ENCODE data around the gene CEACAM5.
"Not testable (repeated sequence)": the region's sequence is repeated elsewhere in the genome, so short reads cannot be mapped to it uniquely, and the experiment has no call there.

The CEACAM5 gene

DNA sequence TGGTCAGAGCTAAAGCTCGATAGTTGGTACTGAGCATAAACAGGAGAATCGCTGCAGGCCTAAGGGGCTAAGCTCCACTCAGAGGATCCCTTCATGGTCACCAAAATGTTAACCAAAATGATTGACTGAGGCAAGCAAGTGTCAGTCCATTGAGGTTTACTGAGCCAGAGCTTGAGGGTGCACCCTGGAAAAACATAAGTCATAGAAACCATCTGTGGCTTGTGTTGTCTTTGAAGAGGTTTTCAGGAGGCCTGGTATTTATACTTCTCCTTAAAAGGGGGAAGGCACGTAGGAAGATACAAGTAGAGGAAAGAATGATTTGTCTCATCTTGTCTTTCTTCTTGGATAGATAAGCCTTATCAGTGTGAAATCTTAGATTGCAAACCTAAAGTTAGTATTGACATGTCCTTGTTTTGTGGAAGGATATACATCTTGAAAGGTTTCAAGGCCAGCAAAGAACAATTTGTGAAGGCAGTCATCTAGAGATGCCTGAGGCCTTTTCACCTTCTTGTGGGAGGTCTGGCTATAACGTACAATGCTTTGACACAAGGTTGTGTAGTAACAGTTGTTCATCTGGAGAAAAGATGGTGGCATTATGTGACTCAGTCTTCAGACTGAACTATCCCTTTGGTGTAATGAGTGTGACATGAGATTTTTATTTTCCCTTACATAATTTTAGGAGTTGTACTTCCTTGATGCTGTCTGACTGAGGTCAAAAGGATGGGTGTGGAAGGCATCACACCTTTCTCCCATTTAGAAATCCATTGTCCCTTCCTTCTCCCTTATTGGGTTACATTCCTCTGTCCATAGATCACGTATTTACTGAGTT is 32.2 kb downstream of the CEACAM5 start:
- no peak for DNase-seq

DNA sequence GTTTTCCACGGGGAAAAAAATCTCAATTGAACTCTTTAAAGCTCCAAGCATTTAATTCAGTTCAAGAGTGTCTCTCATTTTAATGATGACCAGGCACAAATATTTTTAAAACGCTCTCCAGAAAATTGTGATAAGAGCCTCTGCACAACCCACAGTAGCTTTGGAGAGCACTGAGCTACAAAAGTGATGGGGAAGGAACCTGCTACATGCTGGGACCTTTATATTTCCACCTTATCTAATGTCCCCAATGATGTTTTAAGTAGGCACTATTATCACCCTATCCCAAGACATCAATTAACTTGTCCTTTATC is 32.8 kb downstream of the CEACAM5 start:
- DNase-seq: no peak

DNA sequence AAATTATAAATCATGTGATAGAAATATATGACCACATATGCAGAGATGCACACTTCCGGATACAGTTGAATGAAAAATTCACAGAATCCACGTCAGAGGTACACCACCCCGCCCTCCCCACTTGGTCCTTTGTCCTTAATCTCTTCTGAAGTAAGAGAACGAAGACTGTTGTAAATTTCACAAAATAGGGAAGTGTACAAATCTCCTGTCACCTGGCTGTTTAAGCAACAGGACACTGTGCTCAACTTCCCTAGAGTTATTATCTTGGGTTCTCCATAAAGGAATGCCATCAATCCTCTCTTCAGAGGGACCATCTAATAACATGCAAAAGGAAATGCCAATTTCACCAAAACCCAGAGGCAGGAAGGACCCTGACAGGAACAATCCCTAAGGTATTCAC is 36.4 kb downstream of the CEACAM5 start:
- DNase-seq: no peak

DNA sequence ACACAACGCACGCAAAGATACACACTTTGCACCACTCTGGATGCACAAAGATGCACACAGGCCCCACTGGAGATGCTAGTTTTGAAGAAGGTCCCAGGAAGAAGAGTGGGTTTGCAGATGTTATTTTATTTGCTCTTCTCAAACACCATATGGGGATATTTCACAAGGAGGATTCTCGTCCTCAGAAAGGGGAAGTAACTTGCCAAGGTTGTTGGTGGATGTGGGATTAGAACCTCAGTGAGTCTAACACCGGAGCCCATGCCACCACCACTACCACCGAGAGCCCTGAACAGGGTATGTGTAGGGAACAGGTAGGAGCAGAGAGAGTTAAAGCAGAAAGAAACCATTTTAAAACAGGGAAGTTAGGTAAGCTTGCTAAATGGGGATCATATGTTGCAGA is 37.3 kb downstream of the CEACAM5 start:
- DNase-seq: no peak

DNA sequence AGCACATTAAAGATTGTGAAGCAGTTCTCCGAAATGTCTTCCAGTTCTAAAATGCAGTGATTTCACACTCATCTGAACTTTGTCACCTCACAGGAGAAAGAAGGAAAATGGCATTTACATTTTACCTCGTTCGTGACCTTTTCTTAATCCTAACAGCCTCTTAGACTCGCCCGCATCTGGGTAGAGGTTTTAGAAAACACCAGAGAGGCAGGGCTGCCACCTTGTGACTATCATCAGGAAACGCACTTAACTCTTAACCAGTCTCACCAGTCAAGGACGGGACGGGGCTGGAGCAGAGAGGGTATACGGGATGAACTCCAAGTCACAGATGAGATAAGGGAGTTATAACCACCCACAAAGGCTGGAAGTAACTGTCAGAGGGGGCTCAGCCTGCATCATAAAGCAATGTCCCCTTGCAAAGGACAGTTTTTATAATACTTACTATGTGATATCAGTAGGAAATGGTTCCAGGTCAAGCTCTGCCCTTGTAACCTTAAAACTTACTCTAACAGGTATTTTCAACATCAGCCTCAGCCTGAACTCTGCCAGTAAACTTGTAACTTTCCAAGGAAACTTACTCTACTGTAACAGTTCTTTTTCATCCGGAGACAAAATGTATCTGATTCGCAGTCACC is 38.3 kb downstream of the CEACAM5 start:
- DNase-seq: peak; percentile 77

DNA sequence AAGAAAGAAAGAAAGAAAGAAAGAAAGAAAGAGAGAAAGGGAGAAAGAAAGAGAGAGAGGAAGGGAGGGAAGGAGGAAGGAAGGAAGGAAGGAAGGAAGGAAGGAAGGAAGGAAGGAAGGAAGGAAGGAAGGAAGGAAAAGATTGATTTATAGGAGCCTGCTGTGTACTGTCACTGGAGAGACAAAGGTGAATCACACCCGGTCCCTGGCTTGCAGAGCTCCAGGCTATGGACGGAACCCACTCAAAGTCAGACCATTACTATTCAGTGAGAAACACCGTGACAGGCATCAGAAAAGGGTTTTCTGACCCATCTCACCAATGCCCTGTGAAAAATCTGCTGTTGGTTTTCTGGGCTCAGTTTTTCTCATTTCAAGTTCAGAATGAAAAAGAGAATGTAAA is 39.6 kb downstream of the CEACAM5 start:
- DNase-seq: no peak

DNA sequence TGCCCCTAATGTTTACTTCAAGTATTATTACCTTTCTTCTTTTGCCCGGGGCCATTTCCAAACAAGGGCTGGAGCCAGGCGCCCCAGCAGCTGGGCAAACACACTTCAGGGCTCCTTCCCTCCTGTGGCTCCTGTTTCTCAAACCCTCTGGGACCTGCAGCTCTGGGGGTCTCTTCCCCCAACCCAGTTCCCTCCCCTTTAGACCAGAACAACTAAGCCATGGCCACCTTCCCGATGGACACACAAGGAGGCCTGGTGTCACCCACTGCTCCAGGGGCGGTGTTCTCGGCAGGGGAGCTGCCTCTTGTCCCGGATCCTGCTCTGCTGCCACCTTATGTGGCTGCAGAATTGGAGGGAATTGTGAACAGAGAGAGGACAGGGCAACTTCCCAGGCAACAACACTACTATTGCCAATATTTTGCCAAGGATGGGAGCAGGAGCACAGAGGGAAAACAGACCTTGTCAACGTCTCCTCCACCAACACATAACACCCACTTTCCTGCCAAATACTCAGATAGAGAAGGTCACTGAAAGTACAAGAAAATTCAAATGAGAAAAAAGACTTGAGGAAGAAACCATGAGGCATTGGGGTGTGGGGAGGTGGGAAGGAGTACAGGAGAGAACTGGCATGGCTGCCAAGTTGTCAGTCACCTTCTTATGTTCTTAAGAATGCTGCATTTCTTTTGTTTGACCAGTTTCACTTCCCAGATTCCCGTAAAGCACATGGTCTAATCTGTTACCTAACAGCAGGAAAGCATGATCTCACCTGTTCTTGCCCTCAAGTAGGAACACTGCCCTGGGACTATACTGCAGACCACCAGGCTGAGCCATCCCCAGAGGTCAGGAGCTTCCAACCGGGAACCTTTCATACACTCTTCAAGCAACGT is 42.1 kb downstream of the CEACAM5 start:
- DNase-seq: peak; percentile 31

DNA sequence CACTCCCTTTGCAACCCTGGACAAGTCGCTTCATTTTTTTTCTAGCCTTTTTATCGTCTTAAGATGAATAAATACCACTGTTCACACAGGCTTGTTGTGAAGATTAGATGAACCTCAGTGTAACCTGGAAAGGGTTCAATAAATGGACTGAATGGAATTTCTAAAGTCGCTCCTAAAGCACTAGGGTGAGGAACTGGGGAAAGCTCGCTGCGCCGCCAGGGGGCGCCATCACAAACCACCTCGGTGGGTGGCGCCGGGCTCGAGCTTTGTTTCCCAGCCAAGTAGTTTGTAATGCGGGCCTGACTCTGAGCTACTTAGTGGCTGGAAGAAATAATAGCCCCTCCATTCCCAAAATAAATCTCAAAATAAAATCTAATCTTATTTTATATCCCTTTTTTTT is 44.7 kb downstream of the CEACAM5 start:
- peak; percentile 54 for DNase-seq

DNA sequence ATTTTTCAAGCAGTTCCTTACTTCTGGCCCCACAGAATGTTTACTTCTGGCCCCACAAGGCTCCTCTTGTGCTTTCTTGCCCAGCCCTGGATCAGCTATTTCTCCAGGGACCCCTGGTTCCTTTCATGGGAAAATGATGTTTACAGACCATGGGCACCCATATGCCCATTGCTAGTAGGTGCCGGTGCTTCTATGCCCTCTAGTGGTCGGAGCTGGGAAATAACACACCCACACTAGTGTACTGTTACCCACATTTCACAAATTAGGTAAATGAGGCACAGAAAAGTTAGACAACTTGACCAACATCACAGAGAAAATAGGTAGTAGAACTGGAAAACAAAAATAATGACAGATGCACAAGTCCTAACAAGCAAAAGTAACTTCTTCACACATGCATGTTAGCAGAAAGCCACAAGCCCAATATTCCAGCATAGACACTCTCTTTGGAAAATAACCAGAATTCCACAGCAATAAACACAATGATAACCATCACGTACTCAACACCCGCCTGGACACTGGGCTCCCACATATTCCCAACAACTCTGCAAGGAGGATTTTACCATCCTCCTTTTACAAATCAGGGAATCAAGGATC is 45.6 kb downstream of the CEACAM5 start:
- peak; percentile 45 for DNase-seq

DNA sequence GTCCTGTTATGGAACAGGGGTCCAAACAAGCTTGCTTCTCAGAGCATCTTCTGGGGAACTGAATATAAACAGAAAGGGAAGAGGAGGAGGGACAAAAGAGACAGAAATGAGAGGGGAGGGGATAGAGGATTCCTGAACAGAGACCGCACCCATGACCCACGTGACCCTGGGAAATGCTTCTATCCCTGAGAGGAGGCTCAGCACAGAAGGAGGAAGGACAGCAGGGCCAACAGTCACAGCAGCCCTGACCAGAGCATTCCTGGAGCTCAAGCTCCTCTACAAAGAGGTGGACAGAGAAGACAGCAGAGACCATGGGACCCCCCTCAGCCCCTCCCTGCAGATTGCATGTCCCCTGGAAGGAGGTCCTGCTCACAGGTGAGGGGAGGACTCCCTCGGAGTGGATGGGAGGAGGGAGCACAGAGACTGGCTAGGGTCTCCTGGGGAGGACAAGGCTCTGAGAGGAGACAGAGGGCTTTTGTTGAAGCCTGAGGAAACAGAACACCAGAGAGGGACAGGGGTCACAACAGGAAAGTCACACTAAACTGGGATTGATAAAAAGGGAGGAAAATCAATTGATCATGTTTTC is 47.0 kb downstream of the CEACAM5 start, which contains the start of gene CEACAM6:
Gene CEACAM6 (plus strand): TSS at position 203 of the 586 bp plus-strand sequence. CDS start 109 bp downstream, at position 312.
- no peak for DNase-seq

DNA sequence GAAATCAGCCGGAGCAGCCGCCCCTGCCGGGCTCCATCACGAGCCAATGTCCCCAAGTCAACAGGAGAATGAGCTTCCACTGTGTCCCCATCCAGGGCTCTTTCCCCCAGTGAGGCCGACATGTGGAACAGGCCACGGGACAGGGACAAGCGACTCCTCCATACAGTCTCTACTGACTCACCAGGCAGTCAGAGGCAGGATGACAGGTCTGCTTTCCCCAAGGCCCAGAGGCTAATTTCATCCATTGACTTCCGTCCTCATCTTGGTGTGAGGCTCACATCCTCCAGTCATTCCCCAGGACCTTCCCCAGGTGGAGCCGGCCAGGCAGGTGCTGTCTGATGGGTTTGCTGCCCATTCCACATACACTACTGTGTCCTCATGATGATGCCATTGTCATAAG is 50.4 kb downstream of the CEACAM5 start:
- no peak for DNase-seq

DNA sequence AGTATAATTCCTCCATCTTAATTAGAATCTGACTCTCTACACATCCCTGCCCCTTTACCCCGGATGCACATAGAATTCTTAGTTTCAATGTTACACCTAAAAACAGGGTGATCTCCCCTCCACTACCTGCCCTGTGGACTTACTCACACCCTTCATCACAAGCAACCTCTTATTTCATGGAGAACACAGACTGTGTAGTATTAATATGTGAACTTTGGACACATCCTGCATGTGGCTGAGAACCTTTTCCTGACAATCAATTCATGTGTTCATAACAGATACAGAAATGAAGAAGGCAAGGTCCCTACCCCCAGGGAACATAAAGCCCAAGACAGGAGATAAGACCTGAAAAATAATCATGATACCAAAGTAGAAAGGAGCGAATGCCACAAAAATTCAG is 58.7 kb downstream of the CEACAM5 start:
- DNase-seq: no peak

DNA sequence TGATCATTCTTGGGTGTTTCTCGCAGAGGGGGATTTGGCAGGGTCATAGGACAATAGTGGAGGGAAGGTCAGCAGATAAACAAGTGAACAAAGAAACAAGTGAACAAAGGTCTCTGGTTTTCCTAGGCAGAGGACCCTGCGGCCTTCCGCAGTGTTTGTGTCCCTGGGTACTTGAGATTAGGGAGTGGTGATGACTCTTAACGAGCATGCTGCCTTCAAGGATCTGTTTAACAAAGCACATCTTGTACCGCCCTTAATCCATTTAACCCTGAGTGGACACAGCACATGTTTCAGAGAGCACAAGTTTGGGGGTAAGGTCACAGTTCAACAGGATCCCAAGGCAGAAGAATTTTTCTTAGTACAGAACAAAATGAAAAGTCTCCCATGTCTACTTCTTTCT is 59.7 kb downstream of the CEACAM5 start:
- not testable (repeated sequence) for DNase-seq

DNA sequence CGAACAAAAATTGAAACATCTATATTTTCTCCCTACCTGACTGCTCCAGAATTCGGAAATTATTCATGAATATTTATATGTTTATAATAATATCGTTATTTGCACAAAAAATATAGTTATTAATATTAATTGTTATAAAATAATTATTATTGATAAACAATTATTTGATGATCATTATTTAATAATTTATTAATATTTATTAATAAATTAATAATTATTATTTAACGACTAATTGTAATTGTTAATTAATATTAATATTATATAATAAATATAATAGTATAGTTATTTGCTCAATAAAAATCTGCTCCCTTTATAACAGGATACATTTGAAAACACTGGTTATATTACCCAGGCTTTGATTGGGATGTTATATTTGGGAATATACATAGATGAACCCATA is 61.2 kb downstream of the CEACAM5 start:
- no peak for DNase-seq

DNA sequence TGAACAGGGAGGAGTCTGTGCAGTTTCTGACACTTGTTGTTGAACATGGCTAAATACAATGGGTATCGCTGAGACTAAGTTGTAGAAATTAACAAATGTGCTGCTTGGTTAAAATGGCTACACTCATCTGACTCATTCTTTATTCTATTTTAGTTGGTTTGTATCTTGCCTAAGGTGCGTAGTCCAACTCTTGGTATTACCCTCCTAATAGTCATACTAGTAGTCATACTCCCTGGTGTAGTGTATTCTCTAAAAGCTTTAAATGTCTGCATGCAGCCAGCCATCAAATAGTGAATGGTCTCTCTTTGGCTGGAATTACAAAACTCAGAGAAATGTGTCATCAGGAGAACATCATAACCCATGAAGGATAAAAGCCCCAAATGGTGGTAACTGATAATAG is 63.0 kb downstream of the CEACAM5 start:
- no peak for DNase-seq

DNA sequence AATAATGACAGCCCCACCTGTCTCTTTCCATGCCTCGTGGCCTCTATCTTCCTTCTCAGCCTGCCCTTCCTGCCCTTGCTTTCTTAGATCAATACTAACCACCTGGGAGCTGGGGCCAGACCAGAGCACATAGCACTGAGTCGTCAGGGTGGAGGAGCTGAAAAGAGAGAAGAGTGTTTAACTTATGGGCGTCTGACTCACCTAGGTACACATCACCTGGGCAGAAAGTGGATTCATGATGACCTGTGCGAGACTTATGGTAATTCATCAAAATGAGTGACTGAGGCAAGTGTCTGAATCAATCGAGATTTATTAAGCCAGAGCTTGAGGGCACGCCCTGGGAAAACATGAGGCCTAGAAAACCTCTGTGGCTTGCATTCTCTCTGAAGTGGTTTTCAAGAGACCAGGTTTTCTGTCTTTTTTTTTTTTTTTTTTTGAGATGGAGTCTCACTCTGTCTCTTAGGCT is 66.1 kb downstream of the CEACAM5 start:
- DNase-seq: peak; percentile 84

DNA sequence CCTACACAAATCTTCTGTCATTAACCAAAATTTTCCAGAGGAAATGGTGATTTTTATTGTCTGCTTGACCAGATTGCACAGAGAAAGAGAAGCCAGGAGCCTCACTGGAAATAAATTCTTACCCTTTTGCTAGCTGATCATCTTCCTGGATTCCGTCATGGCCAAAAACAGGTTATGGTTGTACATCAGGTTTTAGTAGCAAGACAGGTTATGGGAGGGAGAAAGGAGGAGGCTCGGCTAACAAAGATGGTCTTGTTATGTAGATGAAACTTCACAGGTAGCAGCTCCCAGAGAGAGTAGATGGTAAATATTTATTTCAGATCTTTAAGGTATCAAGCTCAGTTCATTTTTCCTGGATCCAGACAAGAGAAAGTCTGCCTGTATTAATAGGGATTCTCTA is 68.3 kb downstream of the CEACAM5 start:
- DNase-seq: no peak

Data from NCI-H146 (cell line).